Measurements from ENCODE around the gene MYBPC1.

DNA sequence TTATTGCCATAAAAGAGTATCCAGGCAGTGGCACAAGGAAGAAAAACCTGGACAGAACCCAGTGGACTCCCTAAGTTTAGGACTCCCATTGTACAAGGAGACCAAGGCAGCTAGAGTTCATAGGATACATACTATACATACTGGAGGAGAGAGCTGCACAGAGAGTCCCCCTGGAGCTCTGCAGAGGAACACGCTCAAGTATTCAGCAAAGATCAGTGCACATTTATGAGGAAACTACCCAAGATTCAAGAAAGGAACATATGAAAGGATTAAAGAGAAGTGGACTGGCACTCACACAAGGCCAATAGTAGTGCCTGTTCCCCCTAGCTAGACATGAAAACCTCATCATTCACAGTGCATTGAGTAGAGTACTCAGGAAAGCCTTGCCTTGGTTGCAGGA lies 59.7 kb downstream of the MYBPC1 start:
- TF ChIP-seq, protein P1, sequence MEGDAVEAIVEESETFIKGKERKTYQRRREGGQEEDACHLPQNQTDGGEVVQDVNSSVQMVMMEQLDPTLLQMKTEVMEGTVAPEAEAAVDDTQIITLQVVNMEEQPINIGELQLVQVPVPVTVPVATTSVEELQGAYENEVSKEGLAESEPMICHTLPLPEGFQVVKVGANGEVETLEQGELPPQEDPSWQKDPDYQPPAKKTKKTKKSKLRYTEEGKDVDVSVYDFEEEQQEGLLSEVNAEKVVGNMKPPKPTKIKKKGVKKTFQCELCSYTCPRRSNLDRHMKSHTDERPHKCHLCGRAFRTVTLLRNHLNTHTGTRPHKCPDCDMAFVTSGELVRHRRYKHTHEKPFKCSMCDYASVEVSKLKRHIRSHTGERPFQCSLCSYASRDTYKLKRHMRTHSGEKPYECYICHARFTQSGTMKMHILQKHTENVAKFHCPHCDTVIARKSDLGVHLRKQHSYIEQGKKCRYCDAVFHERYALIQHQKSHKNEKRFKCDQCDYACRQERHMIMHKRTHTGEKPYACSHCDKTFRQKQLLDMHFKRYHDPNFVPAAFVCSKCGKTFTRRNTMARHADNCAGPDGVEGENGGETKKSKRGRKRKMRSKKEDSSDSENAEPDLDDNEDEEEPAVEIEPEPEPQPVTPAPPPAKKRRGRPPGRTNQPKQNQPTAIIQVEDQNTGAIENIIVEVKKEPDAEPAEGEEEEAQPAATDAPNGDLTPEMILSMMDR (conservative IDR thresholded peaks at IDR 0.05; ENCODE audit: low read length): no peak
- TF ChIP-seq EZH2phosphoT487 (IDR thresholded peaks at IDR 0.05; ENCODE audit: borderline replicate concordance): no peak
